Liver (tissue), 9 donors: Measurements from ENCODE around the gene TMEM187. TPM values are rescaled to one million over a fixed set of nuclear protein-coding genes. Genes with fewer than 3 reads are reported as not detected.

ENCODE experiments used
- DNase-seq: peaks from one replicate; pipeline ENCODE4 v3.0.0-alpha.2; 2017; ENCODE audit warnings: low spot score
- H3K27ac ChIP-seq, 2 donors: one replicate each; pipeline ENCODE4 v1.7.0; 2013; ENCODE audit warnings: inconsistent platforms in 2 of 2, low read length in 2 of 2, control low read depth in 1 of 2, low read depth in 1 of 2, mild to moderate bottlenecking in 1 of 2
- H3K27me3 ChIP-seq, 4 donors: one replicate each; pipeline versions ENCODE4 v1.6.1 to v1.7.0; 2013; ENCODE audit warnings: low read length in 3 of 4, inconsistent platforms in 1 of 4, mild to moderate bottlenecking in 1 of 4, moderate library complexity in 1 of 4; ENCODE audit not compliant: control insufficient read depth in 4 of 4, insufficient read depth in 4 of 4
- H3K36me3 ChIP-seq, 4 donors: one replicate each; pipeline versions ENCODE4 v1.6.1 to v1.7.0; 2013; ENCODE audit warnings: low read length in 3 of 4, mild to moderate bottlenecking in 3 of 4, low read depth in 1 of 4, moderate library complexity in 1 of 4; ENCODE audit not compliant: control insufficient read depth in 4 of 4, insufficient read depth in 3 of 4
- H3K4me1 ChIP-seq, 4 donors: one replicate each; pipeline versions ENCODE4 v1.6.1 to v1.7.0; 2013; ENCODE audit warnings: low read length in 3 of 4, mild to moderate bottlenecking in 3 of 4, moderate library complexity in 1 of 4; ENCODE audit not compliant: control insufficient read depth in 4 of 4, insufficient read depth in 4 of 4
- H3K4me3 ChIP-seq, 3 donors: one replicate each; pipeline versions ENCODE4 v1.6.1 to v1.7.0; 2013; ENCODE audit warnings: low read length in 3 of 3, control low read depth in 1 of 3, low read depth in 1 of 3, mild to moderate bottlenecking in 1 of 3
- H3K9ac ChIP-seq, 2 donors: one replicate each; pipeline ENCODE4 v1.7.0; 2013; ENCODE audit warnings: low read length in 2 of 2, mild to moderate bottlenecking in 2 of 2, moderate library complexity in 2 of 2, control low read depth in 1 of 2, low read depth in 1 of 2
- H3K9me3 ChIP-seq, 4 donors: one replicate each; pipeline versions ENCODE4 v1.6.1 to v1.7.0; 2013; ENCODE audit warnings: low read length in 3 of 4; ENCODE audit not compliant: control insufficient read depth in 4 of 4
- EGR1 ChIP-seq, 2 donors: IDR thresholded peaks; 2 replicates each; pipeline ENCODE4 v1.6.1; 2016 to 2018; ENCODE audit warnings: antibody characterized with exemption in 2 of 2, low read depth in 2 of 2
- FOXA2 ChIP-seq: IDR thresholded peaks from 2 replicates; pipeline ENCODE4 v1.6.1; 2016; ENCODE audit warnings: antibody characterized with exemption
- GABPA ChIP-seq, 2 donors: IDR thresholded peaks in 1 of 2; conservative IDR thresholded peaks in 1 of 2; 2 replicates each; pipeline ENCODE4 v1.6.1; 2016; ENCODE audit warnings: antibody characterized with exemption in 2 of 2, mild to moderate bottlenecking in 1 of 2, moderate library complexity in 1 of 2
- HNF4A ChIP-seq, 2 donors: conservative IDR thresholded peaks; 2 replicates each; pipeline ENCODE4 v1.6.1; 2016; ENCODE audit warnings: antibody characterized with exemption in 2 of 2, mild to moderate bottlenecking in 2 of 2
- HNF4G ChIP-seq: IDR thresholded peaks from 2 replicates; pipeline ENCODE4 v1.6.1; 2016; ENCODE audit warnings: antibody characterized with exemption
- JUND ChIP-seq, 2 donors: IDR thresholded peaks; 2 replicates each; pipeline ENCODE4 v1.6.1; 2016; ENCODE audit warnings: antibody characterized with exemption in 2 of 2
- NR2F2 ChIP-seq: IDR thresholded peaks from 2 replicates; pipeline ENCODE4 v1.6.1; 2016; ENCODE audit warnings: antibody characterized with exemption
- RAD21 ChIP-seq, 2 donors: IDR thresholded peaks; 2 replicates each; pipeline ENCODE4 v1.6.1; 2016; ENCODE audit warnings: antibody characterized with exemption in 2 of 2, mild to moderate bottlenecking in 2 of 2
- RXRA ChIP-seq, 2 donors: IDR thresholded peaks; 2 replicates each; pipeline ENCODE4 v1.6.1; 2017 to 2018; ENCODE audit warnings: antibody characterized with exemption in 2 of 2, mild to moderate bottlenecking in 1 of 2
- SP1 ChIP-seq: IDR thresholded peaks from 2 replicates; pipeline ENCODE4 v1.6.1; 2018; ENCODE audit warnings: antibody characterized with exemption, mild to moderate bottlenecking
- TAF1 ChIP-seq: conservative IDR thresholded peaks from 2 replicates; pipeline ENCODE4 v1.6.1; 2016; ENCODE audit warnings: antibody characterized with exemption, mild to moderate bottlenecking
- YY1 ChIP-seq: IDR thresholded peaks from 2 replicates; pipeline ENCODE4 v1.6.1; 2016; ENCODE audit warnings: antibody characterized with exemption, mild to moderate bottlenecking
- WGBS: extraction: QIAGEN DNeasy Blood & Tissue Kit; methylation state at CpG from one replicate; pipeline ENCODE4 v1.1.7; 2013; 5-methylcytosine and 5-hydroxymethylcytosine counted together
- polyA plus RNA-seq, 2 donors: library from polyadenylated mRNA; stranded (reverse) in 1 of 2; unstranded in 1 of 2; fragments of 200-250 nt in 1 of 2; fragments of >200 nt in 1 of 2; fragmentation: Nextera tagmentation in 1 of 2; extraction: Ambion mirVana in 1 of 2; gene quantifications; one replicate each; pipeline versions ENCODE4 v1.2.1 to v1.2.3, GENCODE V29; 2013 to 2015
- total RNA-seq, 2 donors: library from RNA; depleted of rRNA; stranded (reverse); fragments of >200 nt; gene quantifications; one replicate each; pipeline ENCODE4 v1.2.3, GENCODE V29; 2014
- TF ChIP-seq, protein P1 (sequence below): IDR thresholded peaks from 2 replicates; pipeline ENCODE4 v1.6.1; 2016; ENCODE audit warnings: antibody characterized with exemption
- TF ChIP-seq, protein P2 (sequence below): fragments of 150-350 bp; IDR thresholded peaks from 2 replicates; pipeline ENCODE4 v1.5.1; 2017; ENCODE audit warnings: improper control_type of control experiment, low read depth, low read length; ENCODE audit not compliant: missing input control
- TF ChIP-seq, protein P3 (sequence below): IDR thresholded peaks from 2 replicates; pipeline ENCODE4 v1.6.1; 2016; ENCODE audit warnings: antibody characterized with exemption
- TF ChIP-seq, protein P4 (sequence below): IDR thresholded peaks from 2 replicates; pipeline ENCODE4 v1.6.1; 2016; ENCODE audit warnings: antibody characterized with exemption, mild to moderate bottlenecking
- donor health status: healthy.
- donor health status: healthy.
- donor health status: healthy.
- donor health status: healthy.
- donor health status: healthy.

Gene TMEM187
- total and polyA plus RNA-seq, 4 donors, result 2.9 to 5.8 (median 4.1) TPM

DNA sequence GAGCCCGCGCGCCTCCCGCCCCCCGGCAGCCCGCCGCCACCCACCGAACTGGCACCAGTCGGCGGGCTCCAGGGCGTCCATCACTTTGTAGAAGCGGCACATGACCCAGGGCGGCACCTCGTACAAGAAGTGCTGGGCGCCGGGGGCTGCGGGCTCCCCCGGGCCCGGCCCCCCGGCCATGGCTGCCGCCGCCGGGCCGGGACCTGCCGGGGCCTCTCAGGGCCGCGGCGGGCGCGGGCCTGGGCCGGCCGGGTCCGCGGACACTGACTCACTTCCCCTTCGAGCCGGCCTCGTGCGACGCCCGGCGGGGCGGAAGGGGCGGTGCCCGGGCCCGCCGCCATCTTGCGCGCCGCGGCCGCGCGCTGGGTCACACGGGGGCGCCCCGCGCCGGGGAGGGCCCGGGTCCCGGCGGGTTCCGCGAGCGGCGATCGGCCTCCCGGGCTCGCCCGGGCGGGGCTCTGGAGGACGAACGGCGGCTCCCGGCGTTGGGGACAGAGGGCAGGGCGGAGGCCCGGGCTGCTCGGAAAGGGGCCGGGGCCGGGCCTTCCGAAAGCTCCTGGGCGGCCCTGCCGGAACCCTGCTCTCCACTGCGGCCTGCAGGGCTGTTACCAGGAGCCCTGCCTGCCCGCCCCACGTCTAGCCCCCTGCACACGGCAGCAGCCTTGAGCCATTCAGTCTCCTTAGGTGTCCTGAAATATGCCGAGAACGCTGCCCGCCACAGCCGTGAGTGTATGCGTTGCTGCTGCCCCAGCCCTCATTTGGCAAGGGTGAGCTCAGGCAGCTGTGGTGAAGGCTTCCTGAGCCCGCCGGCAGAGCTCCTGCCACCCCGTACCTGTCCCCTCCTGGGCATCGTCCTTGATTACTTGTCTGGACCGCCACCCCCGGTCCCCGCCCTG lies 47.3 kb downstream of the TMEM187 start, which contains the start of gene IRAK1:
Gene IRAK1 (minus strand): TSS at position 270 of the 896 bp plus-strand sequence. CDS start 90 bp downstream, at position 180.
- no peak for TF ChIP-seq RXRA (IDR thresholded peaks at IDR 0.05)
- TF ChIP-seq RAD21 (IDR thresholded peaks at IDR 0.05), result no peak
- TF ChIP-seq, protein P1, sequence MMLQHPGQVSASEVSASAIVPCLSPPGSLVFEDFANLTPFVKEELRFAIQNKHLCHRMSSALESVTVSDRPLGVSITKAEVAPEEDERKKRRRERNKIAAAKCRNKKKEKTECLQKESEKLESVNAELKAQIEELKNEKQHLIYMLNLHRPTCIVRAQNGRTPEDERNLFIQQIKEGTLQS, result no peak
- no peak for TF ChIP-seq YY1
- TF ChIP-seq, protein P2, sequence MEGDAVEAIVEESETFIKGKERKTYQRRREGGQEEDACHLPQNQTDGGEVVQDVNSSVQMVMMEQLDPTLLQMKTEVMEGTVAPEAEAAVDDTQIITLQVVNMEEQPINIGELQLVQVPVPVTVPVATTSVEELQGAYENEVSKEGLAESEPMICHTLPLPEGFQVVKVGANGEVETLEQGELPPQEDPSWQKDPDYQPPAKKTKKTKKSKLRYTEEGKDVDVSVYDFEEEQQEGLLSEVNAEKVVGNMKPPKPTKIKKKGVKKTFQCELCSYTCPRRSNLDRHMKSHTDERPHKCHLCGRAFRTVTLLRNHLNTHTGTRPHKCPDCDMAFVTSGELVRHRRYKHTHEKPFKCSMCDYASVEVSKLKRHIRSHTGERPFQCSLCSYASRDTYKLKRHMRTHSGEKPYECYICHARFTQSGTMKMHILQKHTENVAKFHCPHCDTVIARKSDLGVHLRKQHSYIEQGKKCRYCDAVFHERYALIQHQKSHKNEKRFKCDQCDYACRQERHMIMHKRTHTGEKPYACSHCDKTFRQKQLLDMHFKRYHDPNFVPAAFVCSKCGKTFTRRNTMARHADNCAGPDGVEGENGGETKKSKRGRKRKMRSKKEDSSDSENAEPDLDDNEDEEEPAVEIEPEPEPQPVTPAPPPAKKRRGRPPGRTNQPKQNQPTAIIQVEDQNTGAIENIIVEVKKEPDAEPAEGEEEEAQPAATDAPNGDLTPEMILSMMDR, result peak; percentile 2
- H3K4me1 ChIP-seq, result peaks cover 2 to 24% (median 12%) of the 10 kb centered on the region in 4 donors
- peak within 1 kb of the TSS; percentile 15 to 82 (median 68) for H3K4me3 ChIP-seq
- WGBS, result 1% methylated on average over 97 of the region's 99 CpGs
- peaks cover 0 to 11% (median 4%) of the 10 kb centered on the region in 4 donors for H3K36me3 ChIP-seq
- no peaks in the 10 kb centered on the region for H3K9me3 ChIP-seq
- H3K27me3 ChIP-seq, result no peaks in the 10 kb centered on the region
- DNase-seq, result peak; percentile 60
- H3K9ac ChIP-seq, result peak within 1 kb of the TSS in 1 of 2 donors; percentile 22
- H3K27ac ChIP-seq, result peak within 1 kb of the TSS; percentile 79 to 86

DNA sequence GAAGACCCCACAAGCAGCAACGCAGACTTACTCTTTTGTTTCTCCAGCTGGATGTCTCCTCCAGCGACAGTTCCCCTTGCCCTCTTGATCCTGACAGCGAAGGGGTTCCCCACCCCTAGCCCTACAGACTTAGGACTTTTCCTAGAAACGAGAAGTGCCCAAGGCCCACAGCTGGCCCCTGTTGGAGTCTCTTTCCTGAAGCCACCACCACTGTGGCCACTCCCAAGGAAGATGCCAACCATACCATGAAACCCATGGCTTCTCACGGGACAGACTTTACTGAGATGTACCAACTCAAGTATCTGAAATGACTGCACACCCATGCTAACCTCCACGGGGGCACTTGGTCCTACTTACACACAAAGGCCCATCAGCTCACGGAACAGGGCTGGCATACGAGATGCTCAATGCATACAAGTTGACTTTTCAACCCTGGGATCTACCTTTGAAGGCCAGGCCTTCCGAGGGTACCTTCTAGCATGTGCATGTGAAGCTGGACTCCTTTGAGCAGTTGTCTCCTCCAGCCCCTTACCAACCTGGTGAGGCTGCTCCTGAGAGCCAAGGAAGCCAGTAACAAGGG lies 48.1 kb downstream of the TMEM187 start:
- Histone ChIP-seq H3K27ac (peak overlapping the region; percentile 79 to 86), H3K4me1 (peaks cover 2 to 24% (median 12%) of the 10 kb centered on the region in 4 donors), H3K9me3 (no peaks in the 10 kb centered on the region), H3K4me3 (peak overlapping the region in 2 of 3 donors; percentile 68 to 82), H3K27me3 (no peaks in the 10 kb centered on the region), H3K9ac (no peak overlapping the region), H3K36me3 (peaks cover 0 to 9% (median 4%) of the 10 kb centered on the region in 4 donors)
- WGBS, result 64% methylated on average over 9 of the region's 9 CpGs
- DNase-seq, result no peak
- TF ChIP-seq HNF4G (no peak), TAF1 (no peak), SP1 (no peak), EGR1 (IDR thresholded peaks at IDR 0.05; ENCODE audit: low read depth in 2 of 2) (no peak), HNF4A (conservative IDR thresholded peaks at IDR 0.05) (no peak), YY1 (no peak), NR2F2 (no peak), RAD21 (IDR thresholded peaks at IDR 0.05) (no peak)
- TF ChIP-seq, protein P3, sequence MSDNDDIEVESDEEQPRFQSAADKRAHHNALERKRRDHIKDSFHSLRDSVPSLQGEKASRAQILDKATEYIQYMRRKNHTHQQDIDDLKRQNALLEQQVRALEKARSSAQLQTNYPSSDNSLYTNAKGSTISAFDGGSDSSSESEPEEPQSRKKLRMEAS, result no peak
- TF ChIP-seq, protein P1, result no peak

DNA sequence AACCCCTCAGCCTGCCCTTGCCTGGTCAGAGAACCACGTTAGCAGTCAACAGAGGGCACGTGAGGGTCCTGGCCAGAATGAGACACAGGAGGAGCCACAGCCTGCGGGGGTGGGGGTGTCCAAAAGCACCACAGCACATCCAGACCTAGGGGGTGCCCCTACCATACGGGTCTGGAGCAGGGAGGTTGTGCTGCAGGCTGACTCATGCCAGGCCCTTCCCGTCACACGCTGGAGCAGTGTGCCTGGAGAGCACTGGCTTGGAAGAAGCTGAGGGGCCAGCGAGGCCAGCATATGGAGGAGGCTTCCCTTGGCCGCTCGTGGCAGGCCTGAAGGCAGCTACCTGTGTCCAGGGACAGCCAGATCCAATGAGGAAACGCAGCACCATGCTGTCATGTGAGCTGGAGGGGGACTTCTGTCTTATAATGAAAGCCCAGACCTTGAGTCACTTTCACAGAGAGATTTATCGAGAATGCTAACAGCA lies 48.6 kb downstream of the TMEM187 start:
- Histone ChIP-seq H3K4me1 (peaks cover 2 to 24% (median 12%) of the 10 kb centered on the region in 4 donors), H3K27ac (peak overlapping the region in 1 of 2 donors; percentile 86), H3K9me3 (no peaks in the 10 kb centered on the region), H3K9ac (no peak overlapping the region), H3K27me3 (no peaks in the 10 kb centered on the region), H3K36me3 (peaks cover 0 to 7% (median 4%) of the 10 kb centered on the region in 4 donors), H3K4me3 (no peak overlapping the region)
- 81% methylated on average over 11 of the region's 11 CpGs for WGBS
- DNase-seq, result no peak
- TF ChIP-seq, protein P4, sequence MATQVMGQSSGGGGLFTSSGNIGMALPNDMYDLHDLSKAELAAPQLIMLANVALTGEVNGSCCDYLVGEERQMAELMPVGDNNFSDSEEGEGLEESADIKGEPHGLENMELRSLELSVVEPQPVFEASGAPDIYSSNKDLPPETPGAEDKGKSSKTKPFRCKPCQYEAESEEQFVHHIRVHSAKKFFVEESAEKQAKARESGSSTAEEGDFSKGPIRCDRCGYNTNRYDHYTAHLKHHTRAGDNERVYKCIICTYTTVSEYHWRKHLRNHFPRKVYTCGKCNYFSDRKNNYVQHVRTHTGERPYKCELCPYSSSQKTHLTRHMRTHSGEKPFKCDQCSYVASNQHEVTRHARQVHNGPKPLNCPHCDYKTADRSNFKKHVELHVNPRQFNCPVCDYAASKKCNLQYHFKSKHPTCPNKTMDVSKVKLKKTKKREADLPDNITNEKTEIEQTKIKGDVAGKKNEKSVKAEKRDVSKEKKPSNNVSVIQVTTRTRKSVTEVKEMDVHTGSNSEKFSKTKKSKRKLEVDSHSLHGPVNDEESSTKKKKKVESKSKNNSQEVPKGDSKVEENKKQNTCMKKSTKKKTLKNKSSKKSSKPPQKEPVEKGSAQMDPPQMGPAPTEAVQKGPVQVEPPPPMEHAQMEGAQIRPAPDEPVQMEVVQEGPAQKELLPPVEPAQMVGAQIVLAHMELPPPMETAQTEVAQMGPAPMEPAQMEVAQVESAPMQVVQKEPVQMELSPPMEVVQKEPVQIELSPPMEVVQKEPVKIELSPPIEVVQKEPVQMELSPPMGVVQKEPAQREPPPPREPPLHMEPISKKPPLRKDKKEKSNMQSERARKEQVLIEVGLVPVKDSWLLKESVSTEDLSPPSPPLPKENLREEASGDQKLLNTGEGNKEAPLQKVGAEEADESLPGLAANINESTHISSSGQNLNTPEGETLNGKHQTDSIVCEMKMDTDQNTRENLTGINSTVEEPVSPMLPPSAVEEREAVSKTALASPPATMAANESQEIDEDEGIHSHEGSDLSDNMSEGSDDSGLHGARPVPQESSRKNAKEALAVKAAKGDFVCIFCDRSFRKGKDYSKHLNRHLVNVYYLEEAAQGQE, result no peak
- no peak for TF ChIP-seq EGR1 (IDR thresholded peaks at IDR 0.05; ENCODE audit: low read depth in 2 of 2)
- TF ChIP-seq SP1, result no peak
- no peak for TF ChIP-seq YY1
- TF ChIP-seq JUND (IDR thresholded peaks at IDR 0.05), result no peak
- TF ChIP-seq RAD21 (IDR thresholded peaks at IDR 0.05), result no peak
- TF ChIP-seq HNF4G, result no peak
- no peak for TF ChIP-seq HNF4A (conservative IDR thresholded peaks at IDR 0.05)
- TF ChIP-seq TAF1, result no peak
- TF ChIP-seq GABPA (IDR thresholded peaks at IDR 0.05 in 1 of 2, conservative IDR thresholded peaks at IDR 0.05 in 1 of 2), result no peak
- no peak for TF ChIP-seq FOXA2
- TF ChIP-seq RXRA (IDR thresholded peaks at IDR 0.05), result no peak
- TF ChIP-seq, protein P1, result no peak
- no peak for TF ChIP-seq NR2F2
